HTERT RPE-1 (cell line): ENCODE data around the gene ADCY10.
"Not testable (repeated sequence)": the region's sequence is repeated elsewhere in the genome, so short reads cannot be mapped to it uniquely, and the experiment has no call there.

Source experiments
- in situ Hi-C: fragments of 300-500 bp; cut with MboI; formaldehyde crosslinking; loops from 4 replicates; pipeline ENCODE4 v1.14.3; 2020; ENCODE audit warnings: low sequenced_read_pairs

ADCY10 gene

GRCh38 chr1:167860231-167860923 is 53.6 kb downstream of the ADCY10 start:
- in situ Hi-C loops, result no loop called here

- in situ Hi-C loops, result no loop called here
These were observed 57.1 kb downstream of the ADCY10 start for GRCh38 chr1:167856711-167857418.

- in situ Hi-C loops, result no loop called here
These were observed 59.8 kb downstream of the ADCY10 start for GRCh38 chr1:167854184-167854583.

- in situ Hi-C loops, result no loop called here
These were observed 64.3 kb downstream of the ADCY10 start for GRCh38 chr1:167849666-167850065.

GRCh38 chr1:167842872-167843271 is 71.1 kb downstream of the ADCY10 start:
- in situ Hi-C loops, result no loop called here

- in situ Hi-C loops, result no loop called here
These were observed 72.4 kb downstream of the ADCY10 start for GRCh38 chr1:167841530-167841929.

- in situ Hi-C loops, result no loop called here
These were observed 74.9 kb downstream of the ADCY10 start for GRCh38 chr1:167839009-167839408.

GRCh38 chr1:167837326-167837725 is 76.6 kb downstream of the ADCY10 start:
- in situ Hi-C loops, result no loop called here

- in situ Hi-C loops, result no loop called here
These were observed 77.7 kb downstream of the ADCY10 start for GRCh38 chr1:167836197-167836596.

- in situ Hi-C loops, result no loop called here
These were observed 80.0 kb downstream of the ADCY10 start for GRCh38 chr1:167833904-167834303.

- in situ Hi-C loops, result no loop called here
These were observed 81.2 kb downstream of the ADCY10 start for GRCh38 chr1:167832693-167833092.

GRCh38 chr1:167830668-167831067 is 83.3 kb downstream of the ADCY10 start:
- in situ Hi-C loops, result not testable (repeated sequence)

- in situ Hi-C loops, result no loop called here
These were observed 84.1 kb downstream of the ADCY10 start for GRCh38 chr1:167829868-167830267.

GRCh38 chr1:167826127-167826526 is 87.8 kb downstream of the ADCY10 start:
- in situ Hi-C loops, result no loop called here

GRCh38 chr1:167825419-167826079 is 88.4 kb downstream of the ADCY10 start:
- in situ Hi-C loops, result no loop called here

GRCh38 chr1:167824163-167824794 is 89.7 kb downstream of the ADCY10 start:
- in situ Hi-C loops, result no loop called here

GRCh38 chr1:167821969-167822685 is 91.8 kb downstream of the ADCY10 start:
- in situ Hi-C loops, result no loop called here

GRCh38 chr1:167821356-167821685 is 92.6 kb downstream of the ADCY10 start:
- in situ Hi-C loops, result no loop called here

GRCh38 chr1:167820684-167821355 is 93.1 kb downstream of the ADCY10 start:
- in situ Hi-C loops, result no loop called here
